NCI-H2196 treated with DMSO at 0.1 percent for 48 hours (cell line): ENCODE measurements around the gene NAP1L1.
"Not testable (repeated sequence)": the region's sequence is repeated elsewhere in the genome, so short reads cannot be mapped to it uniquely, and the experiment has no call there.

Experiments used
- DNase-seq: peaks from one replicate; lab custom pipeline; 2025; ENCODE audit not compliant: unreplicated experiment; lab: John Stamatoyannopoulos, UW

Gene NAP1L1

GRCh38 chr12:75994069-75994740 is 90.3 kb downstream of the NAP1L1 start:
- no peak for DNase-seq

- DNase-seq = no peak
Observed at GRCh38 chr12:75991753-75992152, 92.7 kb downstream of the NAP1L1 start.

- no peak for DNase-seq
Observed at GRCh38 chr12:75990189-75990912, 94.1 kb downstream of the NAP1L1 start.

GRCh38 chr12:75987709-75988108 is 96.8 kb downstream of the NAP1L1 start:
- DNase-seq = not testable (repeated sequence)
